Natural killer cell treated with Interleukin-12 subunit alpha and Interleukin-12 subunit beta and Interleukin-15 and Interleukin-18, amount 100 ng/mL, for 72 hours (primary cell): Measurements from ENCODE around the gene TAS2R50. TPM values are rescaled to one million over a fixed set of nuclear protein-coding genes. Genes with fewer than 3 reads are reported as not detected.
"Not testable (repeated sequence)": the region's sequence is repeated elsewhere in the genome, so short reads cannot be mapped to it uniquely, and the experiment has no call there.

ENCODE experiments used
- ATAC-seq, 2 donors: fragments of 150-1000 bp; cut with Tn5 transposase in 1 of 2; sonication (Bioruptor Pico), chemical (Tn5 transposase) in 1 of 2; 2 replicates each; pipeline ENCODE4 v1.10.0; 2021
- DNase-seq: peaks from one replicate; pipeline ENCODE4 v3.0.0; 2022; ENCODE audit warnings: low spot score
- H3K27ac Mint-ChIP-seq, 2 donors: 1 replicate in 1 of 2; 2 replicates in 1 of 2; pipeline ENCODE4 v1.8.0; 2022; ENCODE audit warnings: mixed read lengths in 2 of 2, mild to moderate bottlenecking in 1 of 2, moderate library complexity in 1 of 2
- H3K27me3 Mint-ChIP-seq, 2 donors: 1 replicate in 1 of 2; 2 replicates in 1 of 2; pipeline ENCODE4 v1.8.0; 2022; ENCODE audit warnings: mixed read lengths in 2 of 2
- H3K36me3 Mint-ChIP-seq: one replicate; pipeline ENCODE4 v1.8.0; 2022; ENCODE audit warnings: mixed read lengths
- H3K4me1 Mint-ChIP-seq, 2 donors: 1 replicate in 1 of 2; 2 replicates in 1 of 2; pipeline ENCODE4 v1.8.0; 2022; ENCODE audit warnings: low read depth in 2 of 2, mixed read lengths in 2 of 2, mild to moderate bottlenecking in 1 of 2
- H3K4me3 Mint-ChIP-seq: one replicate; pipeline ENCODE4 v1.8.0; 2022; ENCODE audit warnings: mixed read lengths
- H3K9me3 Mint-ChIP-seq: 2 replicates; pipeline ENCODE4 v1.8.0; 2022; ENCODE audit warnings: mixed read lengths
- total RNA-seq, 2 donors: library from RNA; stranded (reverse); gene quantifications; one replicate each; pipeline ENCODE4 v1.2.3, GENCODE V29; 2022

Gene TAS2R50
- total RNA-seq = 1 to 10 TPM; 1.5 to 7.0 TPM

DNA sequence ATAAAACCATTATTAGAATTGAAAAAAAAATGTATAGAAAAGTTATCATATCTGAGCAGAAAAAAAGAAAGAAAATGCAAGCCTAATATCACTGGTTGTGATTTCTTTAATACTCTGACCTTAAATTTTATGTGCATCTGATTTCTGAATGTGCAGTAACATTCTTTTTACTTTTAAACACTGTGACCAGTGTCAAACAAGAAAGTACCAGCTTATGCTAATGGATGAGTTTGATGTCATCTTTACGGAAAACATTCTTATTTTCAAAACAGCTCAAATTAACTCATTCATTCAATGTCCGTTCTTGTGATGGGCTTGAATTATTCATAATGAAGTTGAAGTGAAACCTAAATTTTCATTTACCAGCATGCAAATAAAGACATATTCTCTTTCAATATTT, at the start of gene TAS2R50:
TAS2R50 (minus strand) TSS at position 101 of the 400 bp plus-strand sequence; CDS start at position 49, 52 bp downstream.
- Mint-ChIP-seq H3K27ac (no peak within 1 kb of the TSS), H3K4me1 (peaks cover 12 to 17% of the 10 kb centered on the region in 2 donors), H3K27me3 (peaks cover 22% of the 10 kb centered on the region in 2 donors), H3K36me3 (peaks cover 16% of the 10 kb centered on the region), H3K9me3 (no peaks in the 10 kb centered on the region), H3K4me3 (no peak within 1 kb of the TSS)
- DNase-seq (no peak), ATAC-seq (no peak)

DNA sequence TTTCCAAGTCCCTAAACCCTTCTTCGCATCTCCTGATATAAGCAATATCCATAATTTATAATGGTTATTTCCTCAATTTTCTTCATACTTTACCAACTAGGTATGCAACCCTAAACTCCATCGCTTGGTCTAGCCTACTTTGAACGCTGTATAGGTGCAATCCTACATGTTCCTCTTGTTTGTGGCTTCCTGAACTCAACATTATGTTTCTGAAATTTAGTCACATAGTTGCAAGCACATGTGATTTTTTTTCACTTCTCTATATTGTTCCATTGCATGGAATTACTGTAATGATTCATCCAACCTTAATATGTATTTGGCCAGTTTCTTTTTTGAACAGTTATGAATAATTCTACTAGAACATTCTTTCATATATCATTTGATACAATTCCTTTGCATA, 47.2 kb upstream of the TAS2R50 start:
- not testable (repeated sequence) for H3K27ac Mint-ChIP-seq, H3K4me1 Mint-ChIP-seq, DNase-seq, H3K9me3 Mint-ChIP-seq, H3K27me3 Mint-ChIP-seq, H3K4me3 Mint-ChIP-seq, H3K36me3 Mint-ChIP-seq
- ATAC-seq = peak in 1 of 2 donors; percentile 61

DNA sequence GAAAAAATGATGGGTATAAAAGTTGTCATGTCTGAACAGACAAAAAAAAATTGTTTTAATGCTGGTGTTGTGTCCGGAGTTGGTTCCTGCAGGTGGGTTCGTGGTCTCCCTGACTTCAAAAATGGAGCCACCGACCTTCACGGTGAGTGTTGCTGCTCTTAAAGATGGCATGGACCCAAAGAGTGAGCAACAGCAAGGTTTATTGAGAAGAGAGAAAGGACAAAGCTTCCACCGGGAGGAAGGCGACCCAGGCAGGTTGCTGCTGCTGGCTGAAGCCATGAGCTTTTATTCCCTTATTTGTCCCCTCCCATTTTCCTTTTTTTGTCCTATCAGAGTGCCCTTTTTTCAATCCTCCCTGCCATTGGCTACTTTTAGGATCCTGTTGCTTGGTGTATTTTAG, 44.6 kb upstream of the TAS2R50 start, which contains the start of gene TAS2R31:
TAS2R31 (minus strand) TSS at position 101 of the 400 bp plus-strand sequence; CDS start at position 29, 72 bp downstream.
- Mint-ChIP-seq H3K4me3 (no peak within 1 kb of the TSS), H3K4me1 (peaks cover 0 to 13% of the 10 kb centered on the region in 2 donors), H3K36me3 (no peaks in the 10 kb centered on the region), H3K9me3 (peaks cover 4% of the 10 kb centered on the region), H3K27me3 (no peaks in the 10 kb centered on the region), H3K27ac (no peak within 1 kb of the TSS)
- DNase-seq (no peak), ATAC-seq (no peak)

DNA sequence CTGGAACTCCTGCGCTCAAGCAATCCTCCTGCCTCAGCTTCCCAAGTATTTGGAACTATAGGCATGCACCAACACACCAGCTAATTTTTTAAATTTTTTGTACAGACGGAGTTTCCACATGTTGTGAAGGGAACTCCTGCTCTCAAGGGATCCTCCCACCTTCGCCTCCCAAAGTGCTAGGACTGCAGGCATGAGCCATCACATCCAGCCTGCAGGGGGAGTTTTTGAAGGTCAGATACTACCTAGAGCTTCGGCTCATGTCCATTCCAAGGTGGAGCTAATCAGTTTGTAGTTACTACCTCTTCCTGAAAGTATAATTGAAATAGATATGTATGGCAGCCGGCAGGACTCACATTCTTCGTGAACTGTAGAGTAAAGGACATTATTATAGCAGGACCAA, 39.4 kb upstream of the TAS2R50 start:
- H3K27me3 Mint-ChIP-seq = no peaks in the 10 kb centered on the region
- H3K9me3 Mint-ChIP-seq = no peaks in the 10 kb centered on the region
- H3K27ac Mint-ChIP-seq = no peak overlapping the region
- H3K4me1 Mint-ChIP-seq = peaks cover 10 to 16% of the 10 kb centered on the region in 2 donors
- H3K4me3 Mint-ChIP-seq = no peak overlapping the region
- no peak for ATAC-seq
- peaks cover 7% of the 10 kb centered on the region for H3K36me3 Mint-ChIP-seq
- no peak for DNase-seq

GRCh38 chr12:11023387-11023786, 36.7 kb upstream of the TAS2R50 start:
- Mint-ChIP-seq H3K27ac (no peak overlapping the region), H3K36me3 (peaks cover 7% of the 10 kb centered on the region), H3K9me3 (no peaks in the 10 kb centered on the region), H3K27me3 (no peaks in the 10 kb centered on the region), H3K4me3 (no peak overlapping the region), H3K4me1 (peaks cover 10 to 11% of the 10 kb centered on the region in 2 donors)
- ATAC-seq (no peak), DNase-seq (no peak)

- H3K4me1 Mint-ChIP-seq = peaks cover 10 to 11% of the 10 kb centered on the region in 2 donors
- H3K27me3 Mint-ChIP-seq = no peaks in the 10 kb centered on the region
- DNase-seq (no peak), ATAC-seq (no peak)
- no peaks in the 10 kb centered on the region for H3K9me3 Mint-ChIP-seq
- H3K4me3 Mint-ChIP-seq = no peak within 1 kb of the TSS
- H3K27ac Mint-ChIP-seq = no peak within 1 kb of the TSS
- peaks cover 7% of the 10 kb centered on the region for H3K36me3 Mint-ChIP-seq
These were observed 35.8 kb upstream of the TAS2R50 start, which contains the start of gene TAS2R19 for GRCh38 chr12:11022520-11022919. Gene TAS2R19 (minus strand): TSS chr12:11022620. CDS start chr12:11022571, 49 bp downstream.

- Mint-ChIP-seq H3K4me1 (peaks cover 5 to 11% of the 10 kb centered on the region in 2 donors), H3K27me3 (no peaks in the 10 kb centered on the region), H3K27ac (no peak overlapping the region), H3K4me3 (no peak overlapping the region), H3K9me3 (no peaks in the 10 kb centered on the region), H3K36me3 (no peaks in the 10 kb centered on the region)
- DNase-seq = no peak
- ATAC-seq = no peak
These were observed 30.2 kb upstream of the TAS2R50 start for GRCh38 chr12:11016937-11017336.

DNA sequence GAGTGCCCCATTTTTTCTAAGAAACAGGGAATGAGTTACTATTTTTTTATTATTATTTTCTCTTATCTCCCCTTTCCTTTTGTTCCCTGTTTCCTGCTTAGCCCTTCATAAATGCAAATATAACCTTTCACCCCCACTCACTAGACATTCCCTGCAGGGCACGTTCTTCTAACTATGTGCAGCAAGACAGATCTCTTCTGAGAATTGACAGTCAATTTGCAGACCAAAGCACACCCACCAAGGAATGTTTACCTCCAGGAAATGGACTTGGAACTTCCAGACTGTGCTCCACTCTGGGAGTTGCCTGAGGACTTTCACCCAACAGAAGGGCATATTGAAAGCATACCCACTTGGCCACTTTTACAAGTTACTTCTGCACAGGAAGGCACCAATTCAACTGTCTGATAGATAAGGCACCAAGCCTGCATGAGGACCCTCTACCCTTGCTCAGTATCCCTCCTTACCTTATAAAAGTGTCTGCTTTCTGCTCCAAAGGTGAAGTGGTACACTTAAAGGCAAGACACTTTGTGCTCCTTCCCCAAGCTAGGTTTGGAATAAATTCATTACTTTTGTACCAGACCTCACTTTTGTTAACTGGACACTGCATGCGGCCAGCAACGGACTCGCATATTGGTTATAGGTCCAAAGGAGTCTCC, 29.2 kb upstream of the TAS2R50 start:
- Mint-ChIP-seq H3K27ac (no peak overlapping the region), H3K27me3 (no peaks in the 10 kb centered on the region), H3K36me3 (no peaks in the 10 kb centered on the region), H3K9me3 (no peaks in the 10 kb centered on the region), H3K4me1 (peaks cover 0 to 6% of the 10 kb centered on the region in 2 donors), H3K4me3 (no peak overlapping the region)
- DNase-seq (no peak), ATAC-seq (no peak)

DNA sequence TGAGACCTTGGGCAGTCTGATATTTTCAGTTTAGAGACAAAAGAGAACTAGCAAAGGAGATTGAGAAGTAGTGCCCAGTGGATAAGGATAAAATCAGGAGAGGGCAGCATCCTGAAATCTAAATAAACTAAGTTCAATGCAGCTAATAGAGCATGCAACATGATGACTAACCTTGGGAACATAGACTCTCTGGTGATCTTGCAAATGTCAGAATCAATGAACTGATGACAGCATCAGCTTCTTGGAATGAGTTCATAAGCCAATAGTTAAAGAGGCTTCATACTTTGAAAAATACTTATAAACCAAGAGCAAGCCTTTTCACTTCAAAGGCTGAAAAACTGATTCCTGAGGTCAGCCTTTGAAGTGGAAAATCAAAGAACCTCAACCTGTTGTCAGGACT, 27.5 kb upstream of the TAS2R50 start:
- Mint-ChIP-seq H3K4me1 (peaks cover 0 to 6% of the 10 kb centered on the region in 2 donors), H3K36me3 (no peaks in the 10 kb centered on the region), H3K9me3 (no peaks in the 10 kb centered on the region), H3K27ac (no peak overlapping the region), H3K27me3 (no peaks in the 10 kb centered on the region), H3K4me3 (no peak overlapping the region)
- ATAC-seq (no peak), DNase-seq (no peak)

DNA sequence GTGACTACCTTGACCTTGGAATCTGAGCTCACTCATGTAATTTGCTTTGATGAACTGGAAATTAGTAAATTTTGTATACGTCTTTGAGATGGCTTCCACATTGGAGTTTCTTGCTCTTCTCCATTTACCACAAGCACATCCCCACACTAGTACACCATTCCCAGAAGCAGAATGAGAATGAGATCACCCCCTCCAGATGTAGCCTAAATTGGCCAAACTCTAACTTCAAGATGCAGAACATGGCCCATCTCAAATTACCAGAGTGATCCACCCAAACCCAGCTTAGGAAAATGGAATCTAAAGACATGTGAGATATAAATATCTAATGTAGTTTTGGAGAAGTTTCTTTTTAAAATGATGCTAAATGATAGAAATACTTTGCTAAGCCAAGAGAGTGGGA, 20.9 kb upstream of the TAS2R50 start:
- Mint-ChIP-seq H3K27me3 (no peaks in the 10 kb centered on the region), H3K9me3 (no peaks in the 10 kb centered on the region), H3K4me1 (no peaks in the 10 kb centered on the region), H3K36me3 (no peaks in the 10 kb centered on the region), H3K4me3 (no peak overlapping the region), H3K27ac (no peak overlapping the region)
- ATAC-seq = no peak
- DNase-seq = no peak

- H3K27ac Mint-ChIP-seq = no peak within 1 kb of the TSS
These were observed 11.5 kb upstream of the TAS2R50 start, which contains the start of gene TAS2R20 for GRCh38 chr12:10998204-10998603. Gene TAS2R20 (minus strand): TSS chr12:10998304. CDS start chr12:10997875, 429 bp downstream.

DNA sequence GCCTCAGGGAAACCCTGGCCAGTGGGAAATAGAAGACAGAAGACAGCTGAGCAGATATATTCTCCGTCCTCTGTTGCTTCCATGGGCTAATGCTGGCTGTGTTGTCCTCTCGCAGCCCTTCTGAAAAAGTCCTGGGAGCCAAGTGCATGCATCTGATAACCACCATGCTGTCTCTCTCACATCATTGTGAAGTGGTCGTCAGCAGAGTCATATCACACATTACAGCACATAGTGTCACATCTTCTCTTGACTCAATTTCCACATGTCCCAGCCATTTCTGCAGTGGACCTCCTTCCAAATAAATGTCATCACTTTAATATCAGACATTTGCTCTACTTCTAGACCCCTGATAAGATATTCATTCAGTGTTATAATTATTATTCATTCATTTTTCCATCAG, 7.6 kb upstream of the TAS2R50 start:
- Mint-ChIP-seq H3K27me3 (no peaks in the 10 kb centered on the region), H3K4me1 (no peaks in the 10 kb centered on the region), H3K9me3 (no peaks in the 10 kb centered on the region), H3K27ac (no peak overlapping the region), H3K4me3 (no peak overlapping the region), H3K36me3 (peaks cover 12% of the 10 kb centered on the region)
- DNase-seq = no peak
- ATAC-seq = no peak

More at GRCh38 chr12:10998204-10998603, 11.5 kb upstream of the TAS2R50 start, which contains the start of gene TAS2R20:
- Mint-ChIP-seq H3K4me1 (no peaks in the 10 kb centered on the region), H3K36me3 (no peaks in the 10 kb centered on the region), H3K4me3 (no peak within 1 kb of the TSS), H3K27me3 (no peaks in the 10 kb centered on the region), H3K9me3 (no peaks in the 10 kb centered on the region)
- ATAC-seq = no peak
- DNase-seq = no peak

DNA sequence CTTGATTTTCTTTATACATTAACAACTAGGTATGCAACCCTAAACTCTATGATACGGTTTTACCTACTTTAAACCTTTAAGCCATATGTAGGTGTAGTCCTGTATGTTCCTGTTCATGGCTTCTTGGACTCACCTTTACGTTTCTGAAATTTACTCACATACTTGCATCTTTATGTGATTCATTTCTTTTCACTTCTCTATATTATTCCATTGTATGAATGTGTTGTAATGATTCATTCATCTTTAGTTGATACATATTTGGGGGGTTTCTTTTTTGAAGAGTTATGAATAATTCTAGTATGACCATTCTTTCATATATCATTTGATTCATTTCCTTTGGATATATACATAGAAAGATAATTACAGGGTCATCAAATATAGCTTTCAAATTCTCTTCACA, 2.4 kb upstream of the TAS2R50 start:
- Mint-ChIP-seq H3K4me3 (no peak overlapping the region), H3K4me1 (no peaks in the 10 kb centered on the region), H3K9me3 (no peaks in the 10 kb centered on the region), H3K27me3 (peaks cover 15 to 22% of the 10 kb centered on the region in 2 donors), H3K36me3 (peaks cover 16% of the 10 kb centered on the region), H3K27ac (no peak overlapping the region)
- DNase-seq (no peak), ATAC-seq (no peak)

- H3K27ac Mint-ChIP-seq = no peak overlapping the region
- H3K27me3 Mint-ChIP-seq = peaks cover 41 to 51% of the 10 kb centered on the region in 2 donors
- ATAC-seq = peak; percentile 89 to 97
These were observed 4.5 kb downstream of the TAS2R50 start for GRCh38 chr12:10982244-10982643.

More at GRCh38 chr12:10982244-10982643, 4.5 kb downstream of the TAS2R50 start:
- Mint-ChIP-seq H3K4me3 (peak overlapping the region; percentile 38), H3K36me3 (peaks cover 11% of the 10 kb centered on the region), H3K9me3 (no peaks in the 10 kb centered on the region), H3K4me1 (peaks cover 28 to 30% of the 10 kb centered on the region in 2 donors)
- DNase-seq = peak; percentile 63
